Measurements from ENCODE around the gene MAPKAP1. TPM values are rescaled to one million over a fixed set of nuclear protein-coding genes. Genes with fewer than 3 reads are reported as not detected.

MAPKAP1 gene
- total and polyA plus RNA-seq, 2 of the 13 experiments (the other 11 are each of a cell fraction or from before 2014, with no cell fraction given), result 45.0 to 64.3 TPM

DNA sequence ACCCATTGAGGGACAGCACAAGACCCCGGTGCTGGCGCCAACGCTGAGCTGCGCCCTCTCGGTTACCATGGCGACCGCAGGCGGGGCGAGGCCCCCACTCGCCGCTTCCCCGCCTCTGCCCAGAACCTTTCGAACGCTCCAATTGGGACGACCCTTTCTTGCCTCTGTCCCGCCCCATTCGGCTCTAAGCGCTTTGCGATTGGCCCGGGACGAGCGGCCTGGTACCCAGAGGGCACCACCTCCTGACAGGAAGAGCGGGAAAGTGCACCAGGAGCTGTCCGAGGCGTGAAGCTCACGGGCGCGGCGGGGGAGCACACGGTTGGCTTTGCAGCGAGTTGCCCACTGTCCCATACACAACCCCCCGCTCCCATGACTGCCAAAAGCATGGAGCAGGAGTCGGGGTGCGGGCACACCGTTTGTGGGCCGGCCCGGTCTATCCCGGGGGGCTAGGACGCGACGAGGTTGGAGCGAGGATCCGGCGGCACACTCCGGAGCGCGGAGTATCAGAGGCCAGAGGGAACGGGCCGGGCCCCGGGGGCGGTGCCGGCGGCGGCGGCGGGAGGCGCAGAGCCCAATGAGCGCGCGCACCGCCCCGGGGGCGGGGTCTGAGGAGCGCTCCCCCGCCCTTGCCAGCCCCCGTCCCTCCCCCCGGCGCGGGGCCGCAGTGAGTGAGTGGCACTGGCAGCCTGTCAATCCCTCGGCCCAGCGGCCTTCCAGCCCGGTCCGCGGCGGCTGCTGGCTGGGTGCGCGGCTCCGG is 39.2 kb upstream of the MAPKAP1 start (continued):
- TF ChIP-seq ZNF780A (CRISPR knock-in tag; IDR thresholded peaks at IDR 0.05) (peak; percentile 94), NFE2L1 (CRISPR knock-in tag; IDR thresholded peaks at IDR 0.05; ENCODE audit: borderline replicate concordance) (peak; percentile 94), KDM1A (CRISPR knock-in tag; IDR thresholded peaks at IDR 0.05) (no peak; the same call in 1 of the 2 replicates), SKI (IDR thresholded peaks at IDR 0.05; ENCODE audit: partially characterized antibody) (no peak), ZNF512B (CRISPR knock-in tag; IDR thresholded peaks at IDR 0.05; ENCODE audit: borderline replicate concordance) (no peak), RXRB (CRISPR knock-in tag; IDR thresholded peaks at IDR 0.05; ENCODE audit: borderline replicate concordance) (peak; percentile 65), PITX1 (CRISPR knock-in tag; IDR thresholded peaks at IDR 0.05) (peak; percentile 67), SPEN (CRISPR knock-in tag; IDR thresholded peaks at IDR 0.05; ENCODE audit: low read depth) (peak; percentile 80), TAF15 (IDR thresholded peaks at IDR 0.05; ENCODE audit: low read depth, low read length, poor library complexity, severe bottlenecking) (no peak), ZFX (CRISPR knock-in tag; IDR thresholded peaks at IDR 0.05; ENCODE audit: low read depth) (peak; percentile 85), ZNF549 (CRISPR knock-in tag; IDR thresholded peaks at IDR 0.05) (peak; percentile 71; the same call in 1 of the 2 replicates), EHMT2 (IDR thresholded peaks at IDR 0.05; ENCODE audit: borderline replicate concordance, low read depth, low read length) (no peak; the same call in 1 of the 2 replicates), IRX3 (CRISPR knock-in tag; IDR thresholded peaks at IDR 0.05; ENCODE audit: borderline replicate concordance, low read depth) (peak; percentile 96), FOXC1 (CRISPR knock-in tag; IDR thresholded peaks at IDR 0.05; ENCODE audit: borderline replicate concordance) (peak; percentile 99), SP1 (IDR thresholded peaks at IDR 0.05) (no peak), SP1 (CRISPR knock-in tag; IDR thresholded peaks at IDR 0.05) (peak; percentile 88), SSRP1 (CRISPR knock-in tag; IDR thresholded peaks at IDR 0.05) (no peak), ZNF235 (CRISPR knock-in tag; IDR thresholded peaks at IDR 0.05; ENCODE audit: borderline replicate concordance) (peak; percentile 85; the same call in 1 of the 2 replicates), MEIS2 (CRISPR knock-in tag; IDR thresholded peaks at IDR 0.05) (peak; percentile 71), FOXP1 (IDR thresholded peaks at IDR 0.05) (no peak), FOXP1 (CRISPR knock-in tag; IDR thresholded peaks at IDR 0.05) (no peak), ZNF224 (CRISPR knock-in tag; IDR thresholded peaks at IDR 0.05) (peak; percentile 74; the same call in 1 of the 2 replicates), MEIS1 (CRISPR knock-in tag; IDR thresholded peaks at IDR 0.05; ENCODE audit: borderline replicate concordance) (peak; percentile 60; the same call in 1 of the 2 replicates), MATR3 (CRISPR knock-in tag; IDR thresholded peaks at IDR 0.05) (no peak)
- TF ChIP-seq, protein P1, sequence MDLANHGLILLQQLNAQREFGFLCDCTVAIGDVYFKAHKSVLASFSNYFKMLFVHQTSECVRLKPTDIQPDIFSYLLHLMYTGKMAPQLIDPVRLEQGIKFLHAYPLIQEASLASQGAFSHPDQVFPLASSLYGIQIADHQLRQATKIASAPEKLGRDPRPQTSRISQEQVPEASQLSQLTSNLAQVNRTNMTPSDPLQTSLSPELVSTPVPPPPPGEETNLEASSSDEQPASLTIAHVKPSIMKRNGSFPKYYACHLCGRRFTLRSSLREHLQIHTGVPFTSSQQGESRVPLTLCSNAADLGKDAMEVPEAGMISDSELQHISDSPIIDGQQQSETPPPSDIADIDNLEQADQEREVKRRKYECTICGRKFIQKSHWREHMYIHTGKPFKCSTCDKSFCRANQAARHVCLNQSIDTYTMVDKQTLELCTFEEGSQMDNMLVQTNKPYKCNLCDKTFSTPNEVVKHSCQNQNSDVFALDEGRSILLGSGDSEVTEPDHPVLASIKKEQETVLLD (CRISPR knock-in tag; IDR thresholded peaks at IDR 0.05; ENCODE audit: low read depth), result peak; percentile 56; the same call in 1 of the 2 replicates
- TF ChIP-seq, protein P2, sequence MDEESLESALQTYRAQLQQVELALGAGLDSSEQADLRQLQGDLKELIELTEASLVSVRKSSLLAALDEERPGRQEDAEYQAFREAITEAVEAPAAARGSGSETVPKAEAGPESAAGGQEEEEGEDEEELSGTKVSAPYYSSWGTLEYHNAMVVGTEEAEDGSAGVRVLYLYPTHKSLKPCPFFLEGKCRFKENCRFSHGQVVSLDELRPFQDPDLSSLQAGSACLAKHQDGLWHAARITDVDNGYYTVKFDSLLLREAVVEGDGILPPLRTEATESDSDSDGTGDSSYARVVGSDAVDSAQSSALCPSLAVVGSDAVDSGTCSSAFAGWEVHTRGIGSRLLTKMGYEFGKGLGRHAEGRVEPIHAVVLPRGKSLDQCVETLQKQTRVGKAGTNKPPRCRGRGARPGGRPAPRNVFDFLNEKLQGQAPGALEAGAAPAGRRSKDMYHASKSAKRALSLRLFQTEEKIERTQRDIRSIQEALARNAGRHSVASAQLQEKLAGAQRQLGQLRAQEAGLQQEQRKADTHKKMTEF (CRISPR knock-in tag; IDR thresholded peaks at IDR 0.05), result peak; percentile 92

Measured in HepG2 (cell line).